Measurements from ENCODE around the gene STK24.
"Not testable (repeated sequence)": the region's sequence is repeated elsewhere in the genome, so short reads cannot be mapped to it uniquely, and the experiment has no call there.

Gene STK24

GRCh38 chr13:98591721-98592361, 14.9 kb upstream of the STK24 start:
- Histone ChIP-seq H3K4me1 (ENCODE audit: insufficient read depth, low read length) (no peaks in the 10 kb centered on the region), H3K9me3 (ENCODE audit: low read length) (no peaks in the 10 kb centered on the region), H2AFZ (ENCODE audit: low read depth, low read length) (no peak overlapping the region), H3K36me3 (ENCODE audit: insufficient read depth, low read length) (no peaks in the 10 kb centered on the region), H3K4me3 (ENCODE audit: low read length) (no peak overlapping the region), H3K27me3 (ENCODE audit: insufficient read depth, low read length) (no peaks in the 10 kb centered on the region)

- not testable (repeated sequence) for H3K27me3 ChIP-seq (ENCODE audit: insufficient read depth, low read length); H3K4me1 ChIP-seq (ENCODE audit: insufficient read depth, low read length); H3K9me3 ChIP-seq (ENCODE audit: low read length); H3K4me3 ChIP-seq (ENCODE audit: low read length); H3K36me3 ChIP-seq (ENCODE audit: insufficient read depth, low read length); H2AFZ ChIP-seq (ENCODE audit: low read depth, low read length)
Observed at GRCh38 chr13:98590471-98590870, 13.6 kb upstream of the STK24 start.

- not testable (repeated sequence) for H3K4me1 ChIP-seq (ENCODE audit: insufficient read depth, low read length); H2AFZ ChIP-seq (ENCODE audit: low read depth, low read length); H3K4me3 ChIP-seq (ENCODE audit: low read length); H3K36me3 ChIP-seq (ENCODE audit: insufficient read depth, low read length); H3K9me3 ChIP-seq (ENCODE audit: low read length); H3K27me3 ChIP-seq (ENCODE audit: insufficient read depth, low read length)
Observed at GRCh38 chr13:98589516-98589915, 12.6 kb upstream of the STK24 start.

- H3K9me3 ChIP-seq (ENCODE audit: low read length) = no peaks in the 10 kb centered on the region
- no peak overlapping the region for H3K4me3 ChIP-seq (ENCODE audit: low read length)
- no peak overlapping the region for H2AFZ ChIP-seq (ENCODE audit: low read depth, low read length)
- peaks cover 3% of the 10 kb centered on the region for H3K27me3 ChIP-seq (ENCODE audit: insufficient read depth, low read length)
- peaks cover 13% of the 10 kb centered on the region for H3K4me1 ChIP-seq (ENCODE audit: insufficient read depth, low read length)
- no peaks in the 10 kb centered on the region for H3K36me3 ChIP-seq (ENCODE audit: insufficient read depth, low read length)
Observed at GRCh38 chr13:98586400-98587345, 9.8 kb upstream of the STK24 start.

- Histone ChIP-seq H3K36me3 (ENCODE audit: insufficient read depth, low read length) (no peaks in the 10 kb centered on the region), H3K4me3 (ENCODE audit: low read length) (no peak overlapping the region), H3K27me3 (ENCODE audit: insufficient read depth, low read length) (peaks cover 3% of the 10 kb centered on the region), H3K9me3 (ENCODE audit: low read length) (no peaks in the 10 kb centered on the region), H3K4me1 (ENCODE audit: insufficient read depth, low read length) (peaks cover 19% of the 10 kb centered on the region), H2AFZ (ENCODE audit: low read depth, low read length) (no peak overlapping the region)
Observed at GRCh38 chr13:98585946-98586345, 9.0 kb upstream of the STK24 start.

- Histone ChIP-seq H3K27me3 (ENCODE audit: insufficient read depth, low read length) (peaks cover 3% of the 10 kb centered on the region), H3K4me3 (ENCODE audit: low read length) (no peak overlapping the region), H2AFZ (ENCODE audit: low read depth, low read length) (no peak overlapping the region), H3K9me3 (ENCODE audit: low read length) (no peaks in the 10 kb centered on the region), H3K36me3 (ENCODE audit: insufficient read depth, low read length) (no peaks in the 10 kb centered on the region), H3K4me1 (ENCODE audit: insufficient read depth, low read length) (peaks cover 22% of the 10 kb centered on the region)
Observed at GRCh38 chr13:98585398-98585754, 8.5 kb upstream of the STK24 start.

GRCh38 chr13:98584668-98585397, 7.9 kb upstream of the STK24 start:
- H3K4me3 ChIP-seq (ENCODE audit: low read length) = no peak overlapping the region
- no peak overlapping the region for H2AFZ ChIP-seq (ENCODE audit: low read depth, low read length)
- peaks cover 27% of the 10 kb centered on the region for H3K4me1 ChIP-seq (ENCODE audit: insufficient read depth, low read length)
- H3K27me3 ChIP-seq (ENCODE audit: insufficient read depth, low read length) = peaks cover 3% of the 10 kb centered on the region
- no peaks in the 10 kb centered on the region for H3K9me3 ChIP-seq (ENCODE audit: low read length)
- H3K36me3 ChIP-seq (ENCODE audit: insufficient read depth, low read length) = no peaks in the 10 kb centered on the region

GRCh38 chr13:98582947-98583346, 6.0 kb upstream of the STK24 start:
- no peaks in the 10 kb centered on the region for H3K36me3 ChIP-seq (ENCODE audit: insufficient read depth, low read length)
- peaks cover 35% of the 10 kb centered on the region for H3K4me1 ChIP-seq (ENCODE audit: insufficient read depth, low read length)
- H3K9me3 ChIP-seq (ENCODE audit: low read length) = no peaks in the 10 kb centered on the region
- peaks cover 3% of the 10 kb centered on the region for H3K27me3 ChIP-seq (ENCODE audit: insufficient read depth, low read length)
- no peak overlapping the region for H3K4me3 ChIP-seq (ENCODE audit: low read length)
- no peak overlapping the region for H2AFZ ChIP-seq (ENCODE audit: low read depth, low read length)

- Histone ChIP-seq H2AFZ (ENCODE audit: low read depth, low read length) (no peak overlapping the region), H3K9me3 (ENCODE audit: low read length) (no peaks in the 10 kb centered on the region), H3K36me3 (ENCODE audit: insufficient read depth, low read length) (no peaks in the 10 kb centered on the region), H3K4me3 (ENCODE audit: low read length) (no peak overlapping the region), H3K4me1 (ENCODE audit: insufficient read depth, low read length) (peaks cover 42% of the 10 kb centered on the region), H3K27me3 (ENCODE audit: insufficient read depth, low read length) (peaks cover 3% of the 10 kb centered on the region)
Observed at GRCh38 chr13:98581971-98582702, 5.2 kb upstream of the STK24 start.

- H3K36me3 ChIP-seq (ENCODE audit: insufficient read depth, low read length) = no peaks in the 10 kb centered on the region
- no peak overlapping the region for H2AFZ ChIP-seq (ENCODE audit: low read depth, low read length)
- H3K27me3 ChIP-seq (ENCODE audit: insufficient read depth, low read length) = peaks cover 3% of the 10 kb centered on the region
- H3K9me3 ChIP-seq (ENCODE audit: low read length) = no peaks in the 10 kb centered on the region
- peaks cover 42% of the 10 kb centered on the region for H3K4me1 ChIP-seq (ENCODE audit: insufficient read depth, low read length)
- no peak overlapping the region for H3K4me3 ChIP-seq (ENCODE audit: low read length)
Observed at GRCh38 chr13:98581381-98581780, 4.5 kb upstream of the STK24 start.

- Histone ChIP-seq H3K4me3 (ENCODE audit: low read length) (no peak overlapping the region), H3K27me3 (ENCODE audit: insufficient read depth, low read length) (peaks cover 3% of the 10 kb centered on the region), H3K4me1 (ENCODE audit: insufficient read depth, low read length) (peaks cover 44% of the 10 kb centered on the region), H3K9me3 (ENCODE audit: low read length) (no peaks in the 10 kb centered on the region), H2AFZ (ENCODE audit: low read depth, low read length) (no peak overlapping the region), H3K36me3 (ENCODE audit: insufficient read depth, low read length) (no peaks in the 10 kb centered on the region)
Observed at GRCh38 chr13:98580420-98580819, 3.5 kb upstream of the STK24 start.

- no peaks in the 10 kb centered on the region for H3K27me3 ChIP-seq (ENCODE audit: insufficient read depth, low read length)
- peak overlapping the region; percentile 72 for H3K4me3 ChIP-seq (ENCODE audit: low read length)
- H3K9me3 ChIP-seq (ENCODE audit: low read length) = no peaks in the 10 kb centered on the region
- H3K4me1 ChIP-seq (ENCODE audit: insufficient read depth, low read length) = peaks cover 58% of the 10 kb centered on the region
- H2AFZ ChIP-seq (ENCODE audit: low read depth, low read length) = peak overlapping the region; percentile 63
- H3K36me3 ChIP-seq (ENCODE audit: insufficient read depth, low read length) = no peaks in the 10 kb centered on the region
Observed at GRCh38 chr13:98577836-98578285, 954 bp upstream of the STK24 start.
